GM12892 (cell line): ENCODE measurements around the gene DAO.

ENCODE experiments used
- POLR2A ChIP-seq: IDR thresholded peaks from 2 replicates; pipeline ENCODE4 v1.6.1; 2011; ENCODE audit warnings: low read depth, low read length, control low read depth
- POLR2AphosphoS5 ChIP-seq: IDR thresholded peaks from 2 replicates; pipeline ENCODE4 v1.6.1; 2011; ENCODE audit warnings: low read depth, low read length, control low read depth
- TAF1 ChIP-seq: IDR thresholded peaks from 2 replicates; pipeline ENCODE4 v1.6.1; 2011; ENCODE audit warnings: low read depth, mild to moderate bottlenecking, control low read depth, low read length, borderline replicate concordance

GRCh38 chr12:108856428-108857157 lies 23.3 kb upstream of the DAO start:
- TF ChIP-seq TAF1 = no peak
- TF ChIP-seq POLR2A = peak; percentile 45
- TF ChIP-seq POLR2AphosphoS5 = peak; percentile 69
